Transverse colon (tissue), 3 donors: ENCODE results near the gene RIPOR3.

Source experiments
- EP300 ChIP-seq: sonication (generic); formaldehyde crosslinking; IDR thresholded peaks from one replicate; pipeline ENCODE4 v1.6.1; 2017; ENCODE audit warnings: antibody characterized with exemption, low read depth
- POLR2A ChIP-seq: fragments of 450-650 bp; IDR thresholded peaks from one replicate; pipeline ENCODE4 v1.6.1; 2016; ENCODE audit warnings: antibody characterized with exemption, mild to moderate bottlenecking, moderate library complexity
- TF ChIP-seq, protein P1 (sequence below), 5 experiments: fragments of 200-600 bp in 3 of 5; fragments of 450-650 bp in 2 of 5; sonication (generic) in 3 of 5; IDR thresholded peaks; 1 replicate in 2 of 5; 2 replicates in 3 of 5; pipeline ENCODE4 v1.5.1; 2016 to 2017; ENCODE audit warnings: antibody characterized with exemption in 5 of 5, inconsistent platforms in 3 of 5, mild to moderate bottlenecking in 2 of 5, moderate library complexity in 1 of 5

DNA sequence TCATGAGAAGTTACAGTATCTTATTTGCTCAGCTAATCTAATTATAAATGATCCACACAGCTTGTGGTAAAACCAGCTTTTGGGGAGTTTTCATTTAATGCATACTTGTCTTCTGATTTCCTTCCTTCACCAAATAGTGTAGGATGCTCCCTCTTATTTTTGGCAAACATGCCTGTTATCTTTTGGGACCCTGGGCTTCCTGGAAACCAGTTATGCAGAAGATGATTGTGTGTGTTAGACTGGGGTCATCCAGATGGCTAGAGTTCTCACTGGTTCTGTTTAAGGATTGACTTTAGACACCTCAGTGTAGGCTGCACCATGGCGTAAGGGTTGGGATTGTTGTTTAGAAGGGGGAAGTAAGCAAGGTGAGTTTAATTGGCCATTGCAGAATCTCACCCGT is 119.9 kb downstream of the RIPOR3 start:
- TF ChIP-seq, protein P1, sequence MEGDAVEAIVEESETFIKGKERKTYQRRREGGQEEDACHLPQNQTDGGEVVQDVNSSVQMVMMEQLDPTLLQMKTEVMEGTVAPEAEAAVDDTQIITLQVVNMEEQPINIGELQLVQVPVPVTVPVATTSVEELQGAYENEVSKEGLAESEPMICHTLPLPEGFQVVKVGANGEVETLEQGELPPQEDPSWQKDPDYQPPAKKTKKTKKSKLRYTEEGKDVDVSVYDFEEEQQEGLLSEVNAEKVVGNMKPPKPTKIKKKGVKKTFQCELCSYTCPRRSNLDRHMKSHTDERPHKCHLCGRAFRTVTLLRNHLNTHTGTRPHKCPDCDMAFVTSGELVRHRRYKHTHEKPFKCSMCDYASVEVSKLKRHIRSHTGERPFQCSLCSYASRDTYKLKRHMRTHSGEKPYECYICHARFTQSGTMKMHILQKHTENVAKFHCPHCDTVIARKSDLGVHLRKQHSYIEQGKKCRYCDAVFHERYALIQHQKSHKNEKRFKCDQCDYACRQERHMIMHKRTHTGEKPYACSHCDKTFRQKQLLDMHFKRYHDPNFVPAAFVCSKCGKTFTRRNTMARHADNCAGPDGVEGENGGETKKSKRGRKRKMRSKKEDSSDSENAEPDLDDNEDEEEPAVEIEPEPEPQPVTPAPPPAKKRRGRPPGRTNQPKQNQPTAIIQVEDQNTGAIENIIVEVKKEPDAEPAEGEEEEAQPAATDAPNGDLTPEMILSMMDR (IDR thresholded peaks at IDR 0.05): no peak
- TF ChIP-seq POLR2A (no peak), EP300 (no peak)
